ENCODE results near the gene RHBDD3.
A peak's percentile ranks its signal among the peaks of the same experiment; 100 is the strongest.

Gene RHBDD3

GRCh38 chr22:29309332-29310064 lies 41.7 kb upstream of the RHBDD3 start:
- DNase-seq (ENCODE audit: low read depth in 2 of 2), result no peak
- H3K4me3 ChIP-seq (replicated peaks in 1 of 2; ENCODE audit: low read depth in 2 of 2, low read length in 2 of 2), result peak overlapping the region in 1 of 2 donors; percentile 40
- no peak for TF ChIP-seq CTCF (IDR thresholded peaks at IDR 0.05; ENCODE audit: low read depth, low read length)

- H3K4me3 ChIP-seq (replicated peaks in 1 of 2; ENCODE audit: low read depth in 2 of 2, low read length in 2 of 2), result peak overlapping the region in 1 of 2 donors; percentile 77
Observed at GRCh38 chr22:29308791-29309262, 41.0 kb upstream of the RHBDD3 start.

GRCh38 chr22:29308148-29308790 lies 40.5 kb upstream of the RHBDD3 start:
- no peak for DNase-seq (ENCODE audit: low read depth in 2 of 2)
- TF ChIP-seq CTCF (IDR thresholded peaks at IDR 0.05; ENCODE audit: low read depth, low read length), result no peak
- peak overlapping the region in 1 of 2 donors; percentile 77 for H3K4me3 ChIP-seq (replicated peaks in 1 of 2; ENCODE audit: low read depth in 2 of 2, low read length in 2 of 2)

More at GRCh38 chr22:29308791-29309262, 41.0 kb upstream of the RHBDD3 start:
- DNase-seq (ENCODE audit: low read depth in 2 of 2), result peak; percentile 46 to 84
- no peak for TF ChIP-seq CTCF (IDR thresholded peaks at IDR 0.05; ENCODE audit: low read depth, low read length)

- H3K4me3 ChIP-seq (replicated peaks in 1 of 2; ENCODE audit: low read depth in 2 of 2, low read length in 2 of 2), result peak overlapping the region; percentile 61 to 77
- no peak for TF ChIP-seq CTCF (IDR thresholded peaks at IDR 0.05; ENCODE audit: low read depth, low read length)
- DNase-seq (ENCODE audit: low read depth in 2 of 2), result no peak
Observed at GRCh38 chr22:29307596-29308147, 39.9 kb upstream of the RHBDD3 start.

GRCh38 chr22:29306835-29307595 lies 39.2 kb upstream of the RHBDD3 start:
- no peak for TF ChIP-seq CTCF (IDR thresholded peaks at IDR 0.05; ENCODE audit: low read depth, low read length)
- DNase-seq (ENCODE audit: low read depth in 2 of 2), result peak; percentile 70 to 80
- peak overlapping the region; percentile 68 to 77 for H3K4me3 ChIP-seq (replicated peaks in 1 of 2; ENCODE audit: low read depth in 2 of 2, low read length in 2 of 2)

GRCh38 chr22:29306175-29306834 lies 38.5 kb upstream of the RHBDD3 start, which contains the start of gene GAS2L1:
Gene GAS2L1 (plus strand): TSS chr22:29306650. CDS start chr22:29308106, 1,456 bp downstream.
- TF ChIP-seq CTCF (IDR thresholded peaks at IDR 0.05; ENCODE audit: low read depth, low read length), result peak; percentile 68
- peak within 1 kb of the TSS; percentile 68 to 77 for H3K4me3 ChIP-seq (replicated peaks in 1 of 2; ENCODE audit: low read depth in 2 of 2, low read length in 2 of 2)
- peak; percentile 80 to 87 for DNase-seq (ENCODE audit: low read depth in 2 of 2)
